ENCODE data around the gene OR4E2.
"Not testable (repeated sequence)": the region's sequence is repeated elsewhere in the genome, so short reads cannot be mapped to it uniquely, and the experiment has no call there.

OR4E2 gene

GRCh38 chr14:21697662-21698061, 44.0 kb downstream of the OR4E2 start:
- FAIRE-seq: not testable (repeated sequence)

DNA sequence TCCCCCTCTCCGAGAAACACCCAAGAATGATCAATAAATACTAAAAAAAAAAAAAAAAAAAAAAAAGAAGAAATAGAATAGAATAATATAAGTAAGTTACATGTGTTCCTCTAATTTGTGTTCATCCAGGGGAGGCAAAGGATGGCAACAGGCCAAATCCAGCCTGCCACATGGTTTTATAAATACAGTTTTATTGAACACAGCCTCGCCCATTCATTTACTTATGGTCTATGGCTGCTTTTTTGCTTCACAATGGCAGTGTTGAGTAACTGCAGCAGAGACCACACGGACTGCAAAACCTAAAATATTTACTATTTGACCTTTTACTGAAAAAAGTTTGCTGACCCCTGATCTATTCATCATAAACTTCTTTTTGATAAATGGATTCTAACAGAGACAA, 44.9 kb downstream of the OR4E2 start:
- FAIRE-seq: not testable (repeated sequence)

DNA sequence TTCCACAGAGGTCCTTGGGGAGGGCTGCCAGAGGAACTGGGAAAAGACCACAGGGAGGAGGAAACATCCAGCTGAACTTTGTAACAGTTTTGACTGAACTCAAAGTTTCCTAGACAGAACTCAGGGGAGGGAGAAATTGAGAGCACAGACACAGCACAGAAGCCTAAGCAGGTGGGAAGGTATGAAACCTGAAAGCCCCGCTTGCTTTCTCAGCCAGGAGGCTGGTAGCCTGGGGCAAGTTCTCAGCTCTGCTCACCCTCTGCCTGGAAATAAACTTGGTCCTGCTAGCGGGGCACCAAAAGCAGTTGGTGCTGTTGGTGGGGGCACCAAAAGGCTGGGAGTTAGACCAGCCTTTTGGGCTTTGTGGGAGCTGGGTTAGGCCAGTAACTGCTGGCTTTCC, 45.9 kb downstream of the OR4E2 start:
- no peak for FAIRE-seq

GRCh38 chr14:21702316-21702715, 48.7 kb downstream of the OR4E2 start:
- FAIRE-seq: no peak

- FAIRE-seq: no peak
Measured at GRCh38 chr14:21703357-21704326, 50.0 kb downstream of the OR4E2 start.

- FAIRE-seq: no peak
Measured at GRCh38 chr14:21704338-21704737, 50.7 kb downstream of the OR4E2 start.

DNA sequence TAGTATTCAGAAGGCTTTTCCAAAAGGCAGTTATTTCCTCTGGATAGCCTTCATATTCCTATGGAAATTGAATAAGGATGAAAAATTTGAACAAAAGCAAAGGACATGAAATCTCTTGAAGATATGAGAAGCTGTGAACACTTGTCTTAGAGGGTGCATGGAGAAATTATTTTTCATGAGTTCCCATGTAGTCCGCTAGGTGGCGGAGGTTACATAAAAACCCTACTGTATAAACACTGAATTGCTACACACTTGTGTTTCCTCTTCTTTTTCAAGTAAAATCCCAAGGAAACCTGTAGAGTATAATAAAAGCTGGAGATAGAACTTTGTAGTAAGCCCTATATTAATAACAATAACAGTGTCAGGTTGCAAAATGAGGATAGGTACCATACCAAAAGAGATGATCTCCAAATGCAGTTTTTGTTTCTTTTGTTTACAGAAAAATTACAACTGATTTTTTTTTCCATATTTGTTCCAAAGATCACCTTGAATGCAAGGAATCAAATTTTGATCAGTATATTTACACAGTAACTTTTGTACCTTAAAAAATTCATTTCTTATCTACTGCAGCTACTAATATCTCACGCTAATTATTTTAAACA, 57.8 kb downstream of the OR4E2 start:
- FAIRE-seq: peak; percentile 78

DNA sequence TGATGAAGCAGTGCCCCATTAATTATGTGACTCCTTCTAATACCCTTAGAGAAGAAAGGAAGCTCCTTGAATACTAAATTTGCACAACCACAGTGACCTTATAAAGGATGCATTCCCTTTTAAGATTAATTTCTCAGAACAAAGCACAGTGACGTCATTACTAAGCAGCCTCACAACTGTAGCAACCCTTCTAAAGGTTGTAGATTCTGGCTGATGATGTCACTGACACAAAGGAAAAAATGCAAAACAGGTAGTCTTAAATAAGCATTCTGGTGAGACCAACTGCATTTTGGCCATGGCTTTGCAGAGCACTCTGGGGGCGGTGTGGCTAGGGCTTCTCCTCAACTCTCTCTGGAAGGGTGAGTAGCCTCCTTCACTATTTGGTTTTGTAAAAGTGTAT, 58.4 kb downstream of the OR4E2 start:
- no peak for FAIRE-seq

- FAIRE-seq: no peak
Measured at GRCh38 chr14:21714318-21714929, 60.8 kb downstream of the OR4E2 start.

Measured in TTC549 (cell line).